HG02763 (cell line): Measurements from ENCODE around the gene RAPGEFL1.
"Not testable (repeated sequence)": the region's sequence is repeated elsewhere in the genome, so short reads cannot be mapped to it uniquely, and the experiment has no call there.

Experiments
- ATAC-seq: cut with Tn5 transposase; IDR thresholded peaks from one replicate; pipeline ENCODE4 v1.9.1; 2021; ENCODE audit warnings: mild to moderate bottlenecking, moderate library complexity; ENCODE audit not compliant: unreplicated experiment

RAPGEFL1 gene, protein sequence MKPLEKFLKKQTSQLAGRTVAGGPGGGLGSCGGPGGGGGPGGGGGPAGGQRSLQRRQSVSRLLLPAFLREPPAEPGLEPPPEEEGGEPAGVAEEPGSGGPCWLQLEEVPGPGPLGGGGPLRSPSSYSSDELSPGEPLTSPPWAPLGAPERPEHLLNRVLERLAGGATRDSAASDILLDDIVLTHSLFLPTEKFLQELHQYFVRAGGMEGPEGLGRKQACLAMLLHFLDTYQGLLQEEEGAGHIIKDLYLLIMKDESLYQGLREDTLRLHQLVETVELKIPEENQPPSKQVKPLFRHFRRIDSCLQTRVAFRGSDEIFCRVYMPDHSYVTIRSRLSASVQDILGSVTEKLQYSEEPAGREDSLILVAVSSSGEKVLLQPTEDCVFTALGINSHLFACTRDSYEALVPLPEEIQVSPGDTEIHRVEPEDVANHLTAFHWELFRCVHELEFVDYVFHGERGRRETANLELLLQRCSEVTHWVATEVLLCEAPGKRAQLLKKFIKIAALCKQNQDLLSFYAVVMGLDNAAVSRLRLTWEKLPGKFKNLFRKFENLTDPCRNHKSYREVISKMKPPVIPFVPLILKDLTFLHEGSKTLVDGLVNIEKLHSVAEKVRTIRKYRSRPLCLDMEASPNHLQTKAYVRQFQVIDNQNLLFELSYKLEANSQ

DNA sequence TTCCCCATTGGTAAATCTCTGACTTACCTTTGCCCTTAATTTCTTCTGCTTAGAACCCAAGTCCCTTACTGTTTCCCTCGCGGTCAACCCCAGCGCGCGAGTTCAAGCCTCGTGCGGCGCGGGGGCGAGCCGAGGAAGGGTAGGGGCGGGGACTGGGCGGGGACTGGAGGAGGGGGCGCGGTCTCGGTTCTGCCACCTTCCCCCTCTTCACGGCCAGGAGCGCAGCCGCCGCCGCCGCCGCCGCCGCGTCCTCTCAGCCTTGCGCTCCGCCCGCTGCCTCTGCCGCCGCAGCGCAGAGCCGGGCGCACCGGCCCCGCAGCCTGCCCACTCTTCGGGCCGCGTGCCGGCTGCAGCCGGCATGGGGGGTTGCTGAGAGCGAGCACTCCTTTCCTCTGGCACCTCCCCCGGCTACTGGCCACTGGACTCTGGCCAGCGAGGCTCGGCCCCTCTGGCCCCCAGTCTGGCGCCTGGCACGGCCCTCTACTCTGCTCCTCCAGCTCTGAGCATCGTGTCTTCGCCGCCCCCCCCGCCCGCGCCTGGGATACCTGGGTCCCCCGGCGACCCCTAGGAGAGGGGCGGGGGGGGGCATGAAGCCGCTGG is at the start of gene RAPGEFL1:
RAPGEFL1 (plus strand) TSS at position 196 of the 600 bp plus-strand sequence; CDS start at position 588, 392 bp downstream.
- no peak for ATAC-seq

DNA sequence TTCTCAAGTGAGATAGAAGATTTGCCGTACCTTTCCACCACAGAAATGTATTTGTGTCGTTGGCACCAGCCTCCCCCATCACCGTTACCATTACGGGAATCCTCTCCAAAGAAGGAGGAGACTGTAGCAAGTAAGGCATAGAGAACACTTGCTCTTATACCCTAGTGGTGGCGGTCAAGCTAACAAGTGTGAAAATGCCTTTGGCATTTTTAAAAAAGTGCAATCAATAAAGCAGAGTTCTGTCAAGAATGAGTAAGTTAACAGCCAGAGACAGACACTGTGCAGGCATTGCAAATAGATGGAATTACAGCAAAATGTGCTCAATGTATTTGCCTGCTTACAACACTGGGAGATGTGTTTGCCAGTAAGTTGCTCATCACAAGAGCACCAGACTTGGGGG is 47.8 kb upstream of the RAPGEFL1 start:
- no peak for ATAC-seq

DNA sequence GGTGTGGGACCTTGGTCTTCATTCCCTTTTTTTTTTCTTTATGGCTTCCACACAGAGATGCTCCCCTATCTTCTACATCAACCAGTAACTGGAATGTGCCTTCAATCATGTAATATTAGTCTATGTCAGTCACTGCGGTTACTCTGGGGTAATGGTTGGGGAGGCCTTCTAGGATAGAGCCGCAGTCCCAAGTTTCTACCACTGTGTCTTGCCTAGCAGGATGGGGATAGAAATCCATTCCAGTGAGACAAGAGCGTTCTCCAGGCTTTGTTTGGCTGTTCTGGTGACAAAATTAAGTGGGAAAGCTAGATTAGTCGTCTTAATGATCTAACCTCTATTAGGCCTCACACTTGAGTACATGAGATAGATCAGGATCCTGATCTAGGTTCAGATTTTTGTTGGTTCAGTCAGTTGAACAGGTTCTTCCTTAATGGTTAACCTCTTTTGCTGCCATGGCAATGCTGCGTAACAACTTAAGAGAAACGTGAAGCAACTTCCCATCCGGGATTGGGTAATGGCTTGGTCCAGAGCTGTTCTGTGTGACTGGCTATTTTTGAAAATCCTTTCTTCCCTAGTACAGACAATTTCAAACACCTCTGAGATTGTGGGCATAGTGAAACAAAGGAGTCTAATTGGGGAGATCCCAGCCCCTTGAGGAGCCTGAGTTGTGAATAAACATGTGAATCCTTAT is 46.8 kb upstream of the RAPGEFL1 start:
- ATAC-seq = no peak

- ATAC-seq = no peak
Observed at GRCh38 chr17:40134184-40134583, 43.1 kb upstream of the RAPGEFL1 start.

GRCh38 chr17:40135817-40136216 is 41.5 kb upstream of the RAPGEFL1 start:
- ATAC-seq = no peak

- peak; percentile 7 for ATAC-seq
Observed at GRCh38 chr17:40139566-40140058, 37.7 kb upstream of the RAPGEFL1 start.

DNA sequence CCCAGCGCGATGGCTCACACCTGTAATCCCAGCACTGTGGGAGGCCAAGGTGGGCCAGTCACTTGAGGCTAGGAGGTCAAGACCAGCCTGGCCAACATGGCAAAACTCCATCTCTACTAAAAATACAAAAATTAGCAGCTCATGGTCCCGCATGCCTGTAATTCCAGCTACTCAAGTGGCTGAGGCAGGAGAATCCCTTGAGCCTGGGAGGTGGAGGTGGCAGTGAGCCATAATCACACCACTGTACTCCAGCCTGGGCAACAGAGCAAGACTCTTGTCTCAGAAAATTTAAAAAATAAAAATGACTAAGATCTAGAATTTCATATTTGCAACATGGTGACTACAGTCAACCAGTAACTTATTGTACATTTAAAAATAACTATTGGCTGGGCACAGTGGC is 34.1 kb upstream of the RAPGEFL1 start:
- not testable (repeated sequence) for ATAC-seq

DNA sequence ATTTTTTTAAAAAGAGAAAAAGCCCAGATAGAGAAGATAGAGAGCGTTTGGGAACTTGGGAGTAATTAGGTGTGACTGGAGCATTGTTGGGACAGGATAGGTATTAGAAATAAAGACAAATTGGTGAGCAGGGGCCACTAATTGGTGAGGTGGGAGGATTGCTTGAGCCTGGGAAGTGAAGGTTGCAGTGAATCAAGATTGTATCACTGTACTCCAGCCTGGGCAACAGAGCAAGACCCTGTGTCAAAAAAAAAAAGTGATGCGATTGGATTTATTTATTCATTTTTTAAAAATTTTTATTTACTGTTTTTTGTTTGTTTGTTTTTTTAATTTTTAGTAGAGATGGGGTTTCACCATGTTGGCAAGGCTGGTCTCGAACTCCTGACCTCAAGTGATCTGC is 31.8 kb upstream of the RAPGEFL1 start:
- ATAC-seq = no peak

DNA sequence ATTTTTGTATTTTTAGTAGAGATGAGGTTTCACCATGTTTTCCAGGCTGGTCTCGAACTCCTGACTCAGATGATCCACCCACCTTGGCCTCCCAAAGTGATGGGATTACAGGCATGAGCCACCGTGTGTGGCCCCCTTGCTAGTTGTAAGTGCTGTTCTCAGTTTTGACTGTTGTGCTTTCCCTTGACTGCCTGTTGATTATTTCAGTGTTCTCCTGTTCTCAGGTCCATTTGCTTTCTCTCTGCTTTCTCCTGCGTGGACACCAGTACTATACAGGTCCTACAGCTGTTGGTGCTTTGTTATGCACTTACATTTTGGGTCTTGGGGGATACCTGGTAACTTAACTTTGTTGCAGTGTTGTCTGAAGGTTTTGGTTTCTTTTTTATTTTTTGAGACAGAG is 28.7 kb upstream of the RAPGEFL1 start:
- no peak for ATAC-seq

DNA sequence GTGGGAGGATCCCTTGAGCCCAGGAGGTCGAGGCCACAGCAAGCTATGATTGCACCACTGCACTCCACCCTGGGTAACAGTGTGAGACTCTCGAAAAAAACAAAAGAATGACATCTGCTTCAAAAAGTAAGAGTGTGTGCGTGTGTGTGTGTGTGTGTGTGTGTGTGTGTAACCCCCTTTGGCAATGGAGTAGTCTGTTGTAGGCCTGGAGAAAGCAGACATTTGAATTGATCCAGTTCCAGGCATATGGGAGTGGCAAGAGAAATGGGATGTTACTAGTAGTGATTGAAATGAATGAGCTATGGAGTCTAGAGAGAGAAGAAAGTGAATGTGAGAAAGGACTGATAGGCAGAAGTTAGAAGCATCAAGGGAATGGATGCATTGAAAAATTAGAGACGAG is 27.0 kb upstream of the RAPGEFL1 start:
- ATAC-seq = no peak

DNA sequence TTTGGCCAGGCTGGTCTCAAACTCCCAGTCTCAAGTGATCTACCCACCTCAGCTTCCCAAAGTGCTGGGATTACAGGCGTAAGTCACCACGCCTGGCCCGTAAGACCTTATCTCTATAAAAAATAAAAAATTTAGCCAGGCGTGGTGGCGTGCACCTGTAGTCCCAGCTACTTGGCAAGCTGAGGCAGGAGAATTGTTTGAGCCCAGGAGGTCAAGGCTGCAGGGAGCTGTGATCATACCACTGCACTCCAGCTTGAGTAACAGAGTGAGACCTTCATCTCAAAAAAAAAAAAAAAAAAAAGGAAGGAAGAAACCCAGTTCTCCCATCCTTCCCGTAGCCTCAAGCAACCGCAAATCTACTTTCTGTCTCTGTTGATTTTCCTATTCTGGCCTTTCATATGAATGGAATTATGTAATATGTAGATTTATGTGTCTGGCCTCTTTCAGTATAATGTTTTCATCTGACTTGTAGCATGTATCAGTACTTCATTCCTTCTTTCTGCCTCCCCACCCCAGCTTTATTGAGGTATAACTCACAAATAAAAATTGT is 25.8 kb upstream of the RAPGEFL1 start:
- no peak for ATAC-seq

- ATAC-seq = no peak
Observed at GRCh38 chr17:40153603-40154236, 23.6 kb upstream of the RAPGEFL1 start.

DNA sequence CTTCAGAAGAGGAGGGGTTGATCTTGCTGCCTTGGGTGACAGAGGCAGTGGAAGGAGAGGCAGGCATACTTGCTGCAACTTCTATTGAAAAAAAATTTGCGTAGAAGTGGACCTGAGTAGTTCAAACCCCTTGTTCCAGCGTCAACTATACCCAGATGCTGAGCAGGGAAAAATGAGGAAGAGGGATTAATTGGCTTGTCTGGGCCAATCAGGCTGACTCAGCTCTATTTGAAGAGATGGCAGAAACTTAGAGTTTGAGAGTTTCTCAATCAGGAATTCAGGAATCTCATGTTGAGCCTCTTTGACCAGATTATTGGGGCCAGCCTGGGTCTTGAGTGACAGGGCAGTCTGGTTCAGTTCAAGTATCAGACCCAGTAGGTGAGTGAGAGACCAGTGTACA is 19.3 kb upstream of the RAPGEFL1 start:
- ATAC-seq = no peak

- no peak for ATAC-seq
Observed at GRCh38 chr17:40158438-40159013, 18.7 kb upstream of the RAPGEFL1 start.

DNA sequence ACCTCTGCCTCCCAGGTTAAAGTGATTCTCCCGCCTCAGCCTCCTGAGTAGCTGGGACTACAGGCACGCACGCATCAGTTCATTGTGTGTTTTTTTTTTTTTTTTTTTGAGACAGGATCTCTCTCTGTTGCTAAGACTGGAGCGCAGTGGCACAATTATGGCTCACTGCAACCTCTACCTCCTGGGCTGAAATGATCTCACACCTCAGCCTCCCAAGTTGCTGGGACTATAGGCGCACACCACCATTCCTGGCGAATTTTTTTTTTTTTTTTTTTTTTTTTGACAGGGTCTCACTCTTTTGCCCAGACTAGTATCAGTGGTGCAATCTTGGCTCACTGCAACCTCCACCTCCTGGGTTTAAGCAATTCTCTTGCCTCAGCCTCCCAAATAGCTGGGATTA is 17.8 kb upstream of the RAPGEFL1 start:
- no peak for ATAC-seq

- ATAC-seq = no peak
Observed at GRCh38 chr17:40167685-40168261, 9.5 kb upstream of the RAPGEFL1 start.

GRCh38 chr17:40168262-40168832 is 8.9 kb upstream of the RAPGEFL1 start:
- ATAC-seq = no peak

- ATAC-seq = no peak
Observed at GRCh38 chr17:40170325-40170724, 6.9 kb upstream of the RAPGEFL1 start.

GRCh38 chr17:40171750-40172149 is 5.5 kb upstream of the RAPGEFL1 start:
- ATAC-seq = no peak
